SJCRH30 (cell line): ENCODE measurements around the gene BABAM2. TPM values are rescaled to one million over a fixed set of nuclear protein-coding genes. Genes with fewer than 3 reads are reported as not detected.
"Not testable (repeated sequence)": the region's sequence is repeated elsewhere in the genome, so short reads cannot be mapped to it uniquely, and the experiment has no call there.

ENCODE experiments used
- DNase-seq, 2 experiments: peaks; one replicate each; pipeline ENCODE4 v3.0.0-alpha.2; 2015 to 2020
- H3K27ac ChIP-seq: fragments of 250-450 bp; sonication (Bioruptor Pico); 2 replicates; pipeline ENCODE4 v1.5.1; 2020; ENCODE audit warnings: mild to moderate bottlenecking, moderate library complexity
- H3K27me3 ChIP-seq: fragments of 250-450 bp; sonication (Bioruptor Pico); 2 replicates; pipeline ENCODE4 v1.5.1; 2020; ENCODE audit warnings: mild to moderate bottlenecking, moderate library complexity
- H3K36me3 ChIP-seq: fragments of 250-450 bp; sonication (Bioruptor Pico); 2 replicates; pipeline ENCODE4 v1.5.1; 2020; ENCODE audit warnings: mild to moderate bottlenecking, moderate library complexity
- H3K4me1 ChIP-seq: fragments of 250-450 bp; sonication (Bioruptor Pico); 2 replicates; pipeline ENCODE4 v1.5.1; 2020; ENCODE audit warnings: mild to moderate bottlenecking, moderate library complexity
- H3K4me3 ChIP-seq: fragments of 250-450 bp; sonication (Bioruptor Pico); 2 replicates; pipeline ENCODE4 v1.5.1; 2020; ENCODE audit warnings: mild to moderate bottlenecking, moderate library complexity
- H3K9me3 ChIP-seq: fragments of 250-450 bp; sonication (Bioruptor Pico); replicated peaks from 2 replicates; pipeline ENCODE4 v1.5.1; 2020; ENCODE audit warnings: mild to moderate bottlenecking, moderate library complexity
- total RNA-seq: library from RNA; depleted of rRNA; stranded (reverse); fragments of >200 nt; shearing (Covaris generic); gene quantifications from 2 replicates; pipeline ENCODE4 v1.2.3, GENCODE V29; 2014

Gene BABAM2
- total RNA-seq, 1 experiment from 2014 or later: 37.3 TPM

DNA sequence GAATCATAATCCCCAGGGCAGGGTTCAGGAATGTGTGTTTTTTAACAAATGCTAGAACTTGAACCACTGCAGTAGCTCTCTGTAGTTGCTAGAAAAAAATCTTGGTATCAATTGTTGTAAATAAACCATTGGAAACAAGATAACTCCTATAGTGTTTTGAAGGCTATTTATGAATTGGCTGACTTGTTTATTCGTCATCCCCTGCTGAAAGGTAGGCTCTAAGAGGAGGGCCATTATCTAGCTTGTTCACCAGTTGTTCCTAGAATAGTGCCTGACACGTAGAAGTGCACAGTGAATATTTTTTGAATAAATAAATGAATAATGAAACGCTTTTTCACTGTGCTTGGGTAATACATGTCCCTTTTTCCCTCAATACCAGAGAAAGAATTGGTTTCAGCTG is 211.4 kb downstream of the BABAM2 start:
- no peak for DNase-seq
- Histone ChIP-seq H3K27me3 (no peaks in the 10 kb centered on the region), H3K4me1 (peaks cover 39% of the 10 kb centered on the region), H3K36me3 (no peaks in the 10 kb centered on the region), H3K4me3 (no peak overlapping the region), H3K27ac (peak overlapping the region; percentile 65), H3K9me3 (peaks cover 11% of the 10 kb centered on the region)

DNA sequence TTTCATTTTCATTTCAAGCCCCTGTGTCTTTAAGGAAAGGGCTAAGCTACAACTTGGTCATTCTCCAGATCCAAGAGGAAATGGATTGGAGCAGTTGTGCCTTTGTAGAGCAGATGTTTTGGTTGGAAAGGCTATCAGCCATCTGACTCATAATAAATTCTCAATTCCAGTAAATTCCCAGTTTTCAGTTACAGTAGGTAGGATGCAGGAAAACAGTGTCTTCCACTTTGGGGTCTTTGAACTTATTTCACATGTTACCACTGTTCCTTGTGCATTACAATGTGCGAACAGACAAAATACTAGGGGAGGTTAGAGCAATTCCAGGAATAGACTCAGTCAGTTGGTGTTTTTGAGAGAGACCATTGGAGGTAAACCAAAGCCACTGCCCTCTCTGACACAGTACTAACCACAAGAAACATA is 211.9 kb downstream of the BABAM2 start:
- Histone ChIP-seq H3K27me3 (no peaks in the 10 kb centered on the region), H3K9me3 (peaks cover 11% of the 10 kb centered on the region), H3K36me3 (no peaks in the 10 kb centered on the region), H3K4me3 (no peak overlapping the region), H3K27ac (peak overlapping the region; percentile 65), H3K4me1 (peaks cover 39% of the 10 kb centered on the region)
- peak; percentile 55 to 87 for DNase-seq

DNA sequence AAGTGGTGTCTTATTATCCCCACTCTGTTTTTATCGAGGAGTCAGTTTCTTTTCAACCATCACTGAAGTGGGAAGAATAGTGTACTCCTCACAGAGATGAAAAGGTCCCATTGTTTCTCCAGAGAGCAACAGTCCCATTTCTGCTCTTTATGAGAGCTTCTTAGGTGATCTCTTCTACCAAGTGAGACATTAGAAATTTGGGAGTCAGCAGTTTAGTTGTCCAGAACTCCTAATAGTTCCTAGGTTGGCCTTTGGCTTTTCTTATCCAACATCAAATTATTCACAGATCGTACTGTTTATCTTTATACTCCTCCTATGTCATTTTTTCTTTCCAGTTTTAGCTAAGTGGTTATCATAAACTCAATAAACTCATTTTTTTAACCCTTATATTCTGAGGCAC is 213.1 kb downstream of the BABAM2 start:
- Histone ChIP-seq H3K9me3 (peaks cover 11% of the 10 kb centered on the region), H3K36me3 (no peaks in the 10 kb centered on the region), H3K27ac (0 out of 2 replicates have a peak overlapping the region, but pooled peaks have one; percentile 65), H3K27me3 (no peaks in the 10 kb centered on the region), H3K4me1 (peaks cover 38% of the 10 kb centered on the region), H3K4me3 (no peak overlapping the region)
- DNase-seq: no peak

DNA sequence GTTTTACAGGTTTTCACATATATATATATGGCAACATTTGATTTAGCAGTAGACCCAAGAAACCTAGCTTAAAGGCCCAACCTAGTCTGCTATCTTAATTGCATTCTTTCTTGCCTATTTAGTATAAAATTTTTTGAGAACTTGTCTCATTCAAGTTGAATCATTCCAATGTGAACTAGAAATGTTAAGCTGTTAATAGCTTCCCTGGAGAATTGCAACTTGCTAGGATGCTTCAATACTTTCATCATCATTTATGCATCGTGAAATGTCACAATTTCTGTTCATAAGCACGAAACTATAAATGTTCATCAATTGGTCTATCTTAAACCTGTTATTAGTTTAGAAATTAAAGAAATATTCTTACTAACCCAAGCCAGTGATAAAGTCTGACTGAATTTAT is 217.6 kb downstream of the BABAM2 start:
- no peak overlapping the region for H3K4me3 ChIP-seq
- peaks cover 13% of the 10 kb centered on the region for H3K9me3 ChIP-seq
- DNase-seq: no peak
- no peaks in the 10 kb centered on the region for H3K27me3 ChIP-seq
- H3K36me3 ChIP-seq: no peaks in the 10 kb centered on the region
- peaks cover 12% of the 10 kb centered on the region for H3K4me1 ChIP-seq
- H3K27ac ChIP-seq: no peak overlapping the region

DNA sequence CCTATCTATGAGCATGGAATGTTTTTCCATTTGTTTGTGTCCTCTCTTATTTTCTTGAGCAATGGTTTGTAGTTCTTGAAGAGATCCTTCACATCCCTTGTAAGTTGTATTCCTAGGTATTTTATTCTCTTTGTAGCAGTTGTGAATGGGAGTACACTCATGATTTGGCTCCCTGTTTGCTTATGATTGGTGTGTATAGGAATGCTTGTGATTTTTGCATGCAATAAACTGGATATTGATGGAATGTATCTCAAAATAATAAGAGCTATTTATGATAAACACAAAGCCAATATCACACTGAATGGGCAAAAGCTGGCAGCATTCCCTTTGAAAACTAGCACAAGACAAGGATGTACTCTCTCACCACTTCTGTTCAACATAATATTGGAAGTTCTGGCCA is 223.2 kb downstream of the BABAM2 start:
- H3K36me3 ChIP-seq, H3K27me3 ChIP-seq, DNase-seq, H3K9me3 ChIP-seq, H3K4me3 ChIP-seq, H3K4me1 ChIP-seq, H3K27ac ChIP-seq: not testable (repeated sequence)

DNA sequence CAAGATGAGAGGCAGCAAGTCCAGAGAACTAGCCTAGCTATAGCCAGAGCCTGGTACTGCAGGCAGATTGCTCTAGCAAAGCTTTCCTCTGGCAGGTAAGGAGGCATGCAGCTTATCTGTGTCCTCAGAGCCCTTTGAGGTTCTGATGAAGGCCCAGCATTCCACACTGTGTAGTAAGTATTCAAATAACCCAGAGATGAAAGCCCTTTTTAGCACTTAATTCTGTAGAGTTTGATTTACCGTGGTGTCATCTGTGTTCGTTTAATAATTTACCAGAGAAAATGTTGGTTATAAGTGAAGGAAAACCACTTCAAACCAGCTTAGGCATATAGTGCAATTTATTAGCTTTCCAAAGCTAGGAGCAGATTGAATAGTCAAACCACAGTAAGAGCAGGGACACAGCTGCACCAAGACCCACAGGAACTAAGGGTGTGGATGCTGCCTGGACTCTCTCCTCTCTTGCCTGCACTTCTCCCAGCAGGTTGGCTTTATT is 226.6 kb downstream of the BABAM2 start:
- H3K4me1 ChIP-seq: no peaks in the 10 kb centered on the region
- H3K27me3 ChIP-seq: no peaks in the 10 kb centered on the region
- H3K4me3 ChIP-seq: no peak overlapping the region
- H3K9me3 ChIP-seq: no peaks in the 10 kb centered on the region; the same call in 1 of the 2 replicates
- no peak for DNase-seq
- H3K27ac ChIP-seq: no peak overlapping the region
- no peaks in the 10 kb centered on the region for H3K36me3 ChIP-seq

DNA sequence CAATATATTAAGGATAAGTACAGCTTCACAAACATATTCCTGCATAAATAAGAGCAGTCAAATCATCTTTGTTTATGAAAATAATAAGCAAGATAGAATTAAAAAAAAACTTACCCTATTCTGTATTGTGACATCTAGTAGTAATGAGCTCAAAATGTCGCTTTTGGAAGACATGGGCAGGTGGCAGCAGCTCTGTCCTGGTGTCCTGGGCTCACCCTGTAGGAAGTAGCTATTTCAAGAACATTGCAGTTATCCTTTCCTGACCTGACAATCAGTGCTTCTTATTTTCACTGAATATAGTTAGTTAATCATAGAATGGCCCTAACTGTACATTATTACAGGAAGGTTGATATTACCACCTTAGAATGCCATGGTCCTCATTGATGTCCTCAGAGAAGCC is 229.1 kb downstream of the BABAM2 start:
- Histone ChIP-seq H3K27ac (no peak overlapping the region), H3K27me3 (no peaks in the 10 kb centered on the region), H3K4me1 (no peaks in the 10 kb centered on the region; the same call in 1 of the 2 replicates), H3K36me3 (no peaks in the 10 kb centered on the region), H3K4me3 (no peak overlapping the region), H3K9me3 (no peaks in the 10 kb centered on the region)
- no peak for DNase-seq

DNA sequence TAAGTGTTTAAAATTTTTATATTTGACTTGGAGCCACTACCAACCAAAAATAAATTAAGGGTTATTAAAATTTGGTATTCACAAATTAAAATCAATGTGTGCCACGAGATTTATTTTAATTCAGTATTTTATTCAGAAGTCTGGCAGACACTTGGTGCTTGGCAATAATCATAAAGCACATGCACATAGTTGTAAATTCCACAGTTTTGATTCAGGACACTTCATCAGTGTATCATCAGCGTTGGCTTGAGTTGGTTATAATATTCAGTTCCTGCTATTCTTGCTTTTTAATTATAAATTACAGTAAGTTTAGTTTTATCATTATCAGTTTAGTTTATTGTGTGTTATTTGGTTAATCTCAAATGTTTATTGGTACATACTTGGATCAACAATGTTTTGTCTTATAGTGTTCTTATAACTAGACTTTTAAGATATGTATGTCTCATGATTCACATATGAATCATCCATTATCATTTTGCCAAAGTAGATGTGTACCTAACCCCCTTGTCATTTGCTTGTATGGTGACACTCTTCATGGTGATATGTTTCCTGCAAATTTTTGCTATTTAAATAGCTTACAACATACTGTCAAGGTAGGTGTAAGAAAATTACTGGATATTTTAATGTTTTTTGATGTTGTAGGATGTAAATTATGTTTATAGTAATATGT is 237.9 kb downstream of the BABAM2 start:
- 0 out of 2 replicates have a peak, but pooled peaks cover 4% of the 10 kb centered on the region for H3K9me3 ChIP-seq
- no peaks in the 10 kb centered on the region; the same call in 1 of the 2 replicates for H3K4me1 ChIP-seq
- no peak overlapping the region for H3K27ac ChIP-seq
- no peak for DNase-seq
- no peaks in the 10 kb centered on the region for H3K27me3 ChIP-seq
- H3K4me3 ChIP-seq: no peak overlapping the region
- no peaks in the 10 kb centered on the region for H3K36me3 ChIP-seq

DNA sequence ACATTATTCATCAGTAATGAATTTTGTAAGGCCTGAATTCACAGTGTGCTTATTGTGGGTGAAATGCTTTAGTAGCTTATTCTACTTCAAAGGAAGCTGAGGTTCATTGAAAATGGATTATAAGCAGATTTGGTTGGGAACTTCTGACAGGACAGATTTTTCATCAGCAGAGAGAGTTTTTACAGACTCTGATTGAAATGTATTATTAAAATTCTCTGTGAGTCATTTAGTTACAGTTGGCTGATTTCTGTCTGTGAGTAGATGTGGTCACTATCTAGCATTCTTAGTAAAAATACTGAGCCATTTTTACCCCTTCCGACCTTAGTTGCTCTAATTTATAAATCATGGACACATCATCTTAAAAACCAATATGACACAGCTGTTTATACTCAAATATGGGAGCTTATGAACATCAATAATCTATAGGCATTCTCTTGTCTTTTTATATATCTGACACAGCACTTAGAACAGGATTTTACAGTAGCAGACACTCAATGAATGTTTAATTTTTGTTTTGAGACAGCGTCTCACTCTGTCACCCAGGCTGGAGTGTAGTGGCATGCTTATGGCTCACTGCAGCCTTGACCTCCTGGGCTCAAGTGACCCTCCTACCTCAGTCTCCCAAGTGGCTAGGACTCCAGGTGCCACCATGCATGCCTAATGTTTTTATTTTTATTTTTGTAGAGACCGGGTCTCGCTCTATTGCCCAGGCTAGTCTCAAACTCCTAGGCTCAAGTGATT is 239.6 kb downstream of the BABAM2 start:
- Histone ChIP-seq H3K27me3 (no peaks in the 10 kb centered on the region), H3K9me3 (0 out of 2 replicates have a peak, but pooled peaks cover 4% of the 10 kb centered on the region), H3K36me3 (no peaks in the 10 kb centered on the region), H3K4me3 (no peak overlapping the region), H3K4me1 (no peaks in the 10 kb centered on the region), H3K27ac (no peak overlapping the region)
- no peak for DNase-seq

DNA sequence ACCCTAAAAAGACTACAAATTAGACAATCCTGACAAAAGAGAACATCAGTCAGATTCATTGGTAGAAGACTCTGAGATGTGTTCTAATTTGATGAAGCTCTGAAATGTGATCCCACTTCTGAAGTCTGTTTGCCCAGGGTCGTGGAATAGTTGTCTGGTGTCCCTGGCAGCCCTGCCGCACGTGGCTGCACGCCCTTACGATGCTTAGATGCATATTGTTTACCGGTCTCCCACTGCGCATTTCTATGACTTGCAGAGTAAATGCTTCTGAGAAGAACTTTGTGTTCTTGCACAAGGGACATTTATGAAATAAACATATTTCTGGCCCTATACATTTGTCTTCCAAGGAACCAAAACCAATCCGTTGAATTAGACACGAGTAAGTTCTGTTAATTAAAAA is 243.2 kb downstream of the BABAM2 start:
- DNase-seq: no peak
- Histone ChIP-seq H3K27me3 (no peaks in the 10 kb centered on the region), H3K9me3 (no peaks in the 10 kb centered on the region), H3K4me1 (peaks cover 6% of the 10 kb centered on the region), H3K27ac (no peak overlapping the region), H3K4me3 (no peak overlapping the region), H3K36me3 (no peaks in the 10 kb centered on the region)

DNA sequence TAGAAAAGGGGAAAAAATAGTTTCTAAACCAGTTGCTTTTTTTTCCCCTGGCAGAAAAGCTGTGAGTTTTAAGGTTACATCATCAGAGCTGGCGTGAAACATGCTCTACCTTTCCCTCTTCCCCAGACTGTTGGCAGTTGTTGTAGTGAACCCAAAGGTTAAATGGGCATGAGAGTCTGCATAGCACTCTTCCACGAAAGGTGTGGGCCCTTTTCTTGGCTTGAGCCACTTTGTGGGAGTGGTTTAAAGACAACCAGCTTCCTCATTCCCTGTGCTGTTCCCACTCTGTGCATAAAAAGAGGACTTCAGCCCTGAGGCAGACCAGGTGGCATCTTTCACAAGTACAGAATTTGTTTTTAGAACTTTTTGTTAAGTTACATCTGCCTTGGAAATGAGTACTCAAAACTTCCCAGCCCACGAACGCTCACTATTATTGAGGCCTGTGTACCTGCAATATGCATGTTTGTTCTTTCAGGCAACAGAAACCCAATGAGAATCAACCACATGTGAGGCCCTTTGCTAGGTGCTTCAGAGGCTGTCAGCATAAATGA is 243.8 kb downstream of the BABAM2 start:
- H3K9me3 ChIP-seq: no peaks in the 10 kb centered on the region
- no peak overlapping the region for H3K4me3 ChIP-seq
- H3K36me3 ChIP-seq: no peaks in the 10 kb centered on the region
- H3K27ac ChIP-seq: no peak overlapping the region
- peaks cover 6% of the 10 kb centered on the region for H3K4me1 ChIP-seq
- peak in 1 of 2 experiments; percentile 10 for DNase-seq
- H3K27me3 ChIP-seq: no peaks in the 10 kb centered on the region

DNA sequence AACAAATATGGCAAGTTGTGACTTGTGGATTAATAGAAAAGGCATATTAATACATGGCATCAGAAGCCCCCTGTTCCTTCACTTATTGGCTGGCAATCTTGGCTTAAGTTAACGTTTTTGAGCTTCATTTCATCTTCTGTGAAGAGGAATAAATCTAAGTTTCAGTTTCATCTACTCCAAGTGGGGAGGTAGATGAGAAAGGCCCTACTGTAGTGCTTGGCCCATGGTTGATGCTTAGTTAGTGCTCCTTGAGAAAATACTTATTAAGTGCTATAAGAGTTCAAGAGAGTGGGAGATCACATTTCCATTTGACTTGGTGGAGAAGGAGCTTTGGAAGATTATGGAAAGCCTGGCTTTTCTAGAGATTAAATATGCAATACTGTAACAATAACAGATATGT is 244.3 kb downstream of the BABAM2 start:
- Histone ChIP-seq H3K4me3 (no peak overlapping the region), H3K36me3 (no peaks in the 10 kb centered on the region), H3K27ac (no peak overlapping the region), H3K9me3 (no peaks in the 10 kb centered on the region), H3K27me3 (no peaks in the 10 kb centered on the region), H3K4me1 (peaks cover 6% of the 10 kb centered on the region)
- DNase-seq: no peak

DNA sequence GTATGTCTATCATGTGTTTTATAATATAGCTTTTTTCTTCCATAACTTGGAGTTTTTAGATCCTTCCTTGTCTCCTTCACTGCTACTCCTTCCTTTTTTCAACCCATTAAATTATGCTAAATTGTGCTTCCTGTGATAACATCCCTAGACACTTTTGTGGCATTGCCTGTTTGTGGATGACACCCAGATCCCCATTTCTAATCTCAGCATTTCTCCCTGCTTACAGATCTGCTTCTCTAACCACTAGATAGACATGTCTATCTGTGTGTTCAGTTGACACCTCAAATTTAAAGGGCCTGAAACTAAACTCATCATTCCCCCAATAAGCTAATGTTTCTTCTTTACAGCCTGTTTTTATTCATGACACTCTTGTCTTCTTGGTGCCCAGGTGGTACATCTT is 244.8 kb downstream of the BABAM2 start:
- no peak overlapping the region for H3K4me3 ChIP-seq
- H3K27ac ChIP-seq: no peak overlapping the region
- DNase-seq: no peak
- peaks cover 6% of the 10 kb centered on the region for H3K4me1 ChIP-seq
- H3K9me3 ChIP-seq: no peaks in the 10 kb centered on the region
- no peaks in the 10 kb centered on the region for H3K27me3 ChIP-seq
- H3K36me3 ChIP-seq: no peaks in the 10 kb centered on the region

DNA sequence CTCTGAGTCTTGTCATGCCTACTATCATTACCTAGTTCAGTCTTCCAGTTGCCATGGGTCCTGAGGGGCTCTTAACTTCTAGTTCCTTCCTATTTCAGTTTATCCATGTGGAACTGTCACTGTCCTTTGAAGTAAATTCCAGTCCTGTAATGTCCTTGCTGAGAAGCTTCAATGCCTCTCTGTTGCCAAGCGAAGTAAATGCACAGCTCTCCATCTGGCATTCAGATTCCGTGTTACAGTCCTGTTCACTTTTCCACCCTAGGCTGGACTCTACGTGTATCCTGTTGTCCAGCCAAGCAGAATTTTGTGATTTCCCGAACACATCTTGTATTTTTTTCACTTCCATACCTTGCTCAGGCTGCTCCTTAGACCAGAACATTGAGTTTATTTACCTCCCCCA is 245.3 kb downstream of the BABAM2 start:
- Histone ChIP-seq H3K4me1 (peaks cover 6% of the 10 kb centered on the region), H3K27me3 (no peaks in the 10 kb centered on the region), H3K27ac (no peak overlapping the region), H3K4me3 (no peak overlapping the region), H3K36me3 (no peaks in the 10 kb centered on the region), H3K9me3 (no peaks in the 10 kb centered on the region)
- DNase-seq: no peak

DNA sequence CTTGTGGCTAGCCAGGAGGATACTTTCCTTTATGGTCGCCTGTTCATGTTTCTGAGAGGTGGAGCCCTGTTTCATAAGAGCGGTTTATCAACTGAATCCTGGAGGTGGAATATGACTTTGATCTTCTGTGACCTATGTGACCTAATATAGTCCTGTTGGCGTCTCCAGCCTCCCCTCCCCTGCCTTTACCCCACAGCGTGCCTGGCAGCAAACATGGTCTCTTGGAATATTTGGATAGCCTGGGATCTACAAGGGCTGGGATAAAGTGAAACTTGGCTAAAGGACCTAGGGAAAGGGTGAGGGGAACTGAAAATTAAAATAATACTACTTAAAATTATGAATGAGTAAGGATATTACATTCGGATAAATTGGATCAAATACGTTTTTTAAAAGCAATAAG is 246.0 kb downstream of the BABAM2 start:
- no peaks in the 10 kb centered on the region for H3K9me3 ChIP-seq

More for the DNA sequence above, 246.0 kb downstream of the BABAM2 start:
- Histone ChIP-seq H3K4me1 (peaks cover 6% of the 10 kb centered on the region), H3K4me3 (no peak overlapping the region), H3K36me3 (no peaks in the 10 kb centered on the region), H3K27me3 (no peaks in the 10 kb centered on the region), H3K27ac (no peak overlapping the region)
- DNase-seq: no peak
